Right lobe of liver (tissue), 6 donors: ENCODE measurements around the gene USH1C. TPM values are rescaled to one million over a fixed set of nuclear protein-coding genes. Genes with fewer than 3 reads are reported as not detected.

Experiments
- ATAC-seq, 4 donors: fragments of 200-7000 bp; cut with Tn5 transposase; one replicate each; pipeline ENCODE4 v1.9.1; 2020; ENCODE audit warnings: mild to moderate bottlenecking in 4 of 4, moderate library complexity in 4 of 4
- DNase-seq, 3 donors: peaks; one replicate each; pipeline ENCODE4 v3.0.0-alpha.2; 2020
- H3K27ac ChIP-seq, 3 donors: fragments of 200-600 bp; one replicate each; pipeline ENCODE4 v1.8.0; 2022
- H3K27me3 ChIP-seq, 2 donors: fragments of 200-600 bp; one replicate each; pipeline ENCODE4 v1.8.0; 2022
- H3K36me3 ChIP-seq, 4 donors: fragments of 200-600 bp; sonication (generic) in 1 of 4; one replicate each; pipeline versions ENCODE4 v1.5.1 to v1.8.0; 2017 to 2022; ENCODE audit warnings: control low read depth in 1 of 4
- H3K4me1 ChIP-seq, 4 donors: fragments of 200-600 bp; sonication (generic) in 1 of 4; one replicate each; pipeline versions ENCODE4 v1.5.1 to v1.8.0; 2017 to 2022; ENCODE audit warnings: control low read depth in 1 of 4
- H3K4me3 ChIP-seq, 3 donors: fragments of 200-600 bp; one replicate each; pipeline ENCODE4 v1.8.0; 2022
- H3K9me3 ChIP-seq, 4 donors: fragments of 200-600 bp; sonication (generic) in 1 of 4; one replicate each; pipeline versions ENCODE4 v1.5.1 to v1.8.0; 2017 to 2022; ENCODE audit warnings: control low read depth in 1 of 4
- CTCF ChIP-seq, 4 donors: fragments of 200-600 bp in 3 of 4; fragments of 450-650 bp in 1 of 4; IDR thresholded peaks; one replicate each; pipeline versions ENCODE4 v1.5.1 to v1.8.0; 2016 to 2022; ENCODE audit warnings: antibody characterized with exemption in 4 of 4, mild to moderate bottlenecking in 2 of 4
- POLR2A ChIP-seq: fragments of 450-650 bp; IDR thresholded peaks from one replicate; pipeline ENCODE4 v1.6.1; 2017; ENCODE audit warnings: antibody characterized with exemption, mild to moderate bottlenecking
- WGBS: methylation state at CpG from one replicate; pipeline ENCODE4 v1.1.6; 2018; ENCODE audit warnings: low coverage, low lambda C conversion rate; ENCODE audit not compliant: insufficient coverage; ENCODE audit errors: missing lambda C conversion rate; 5-methylcytosine and 5-hydroxymethylcytosine counted together
- intact Hi-C, 2 donors: fragments of 100-400 bp; cut with DNase I; formaldehyde crosslinking; loops; one replicate each; pipeline versions ENCODE4 v1.11.2 to v1.14.1; 2022
- total RNA-seq, 6 experiments: library from RNA; depleted of rRNA in 2 of 6; stranded (reverse); fragments of >200 nt in 2 of 6; fragmentation: NEBNext Ultra II Directional in 3 of 6; extraction: Animal tissue kit (Norgen Biotek cat#: 25700) in 3 of 6; gene quantifications; one replicate each; pipeline versions ENCODE4 v1.1.0 to v1.2.4, GENCODE V29; 2016 to 2023
- donor health status: DM: no; HTN: yes; CAD: no.
- donor health status: DM: no; HTN: no; CAD: no.
- donor health status: DM: no; HTN: no; CAD: no.
- donor health status: DM: no; HTN: yes; CAD: no.
- donor health status: DM: no; HTN: yes; CAD: no.

USH1C gene
- total RNA-seq, 6 experiments from 2014 or later = 0.15 to 1.2 (median 0.58) TPM

GRCh38 chr11:17524221-17524620 lies 20.0 kb downstream of the USH1C start:
- no peaks in the 10 kb centered on the region for H3K4me1 ChIP-seq
- H3K27ac ChIP-seq = no peak overlapping the region
- 93% methylated on average over 3 of the region's 9 CpGs for WGBS
- TF ChIP-seq CTCF (IDR thresholded peaks at IDR 0.05) (no peak), POLR2A (no peak)
- no peak for DNase-seq
- H3K9me3 ChIP-seq = no peaks in the 10 kb centered on the region
- intact Hi-C loops = no loop called here
- no peaks in the 10 kb centered on the region for H3K27me3 ChIP-seq
- no peak for ATAC-seq
- H3K36me3 ChIP-seq = no peaks in the 10 kb centered on the region
- H3K4me3 ChIP-seq = no peak overlapping the region

GRCh38 chr11:17522655-17523054 lies 21.6 kb downstream of the USH1C start:
- WGBS = 73% methylated on average over 4 of the region's 17 CpGs
- H3K4me3 ChIP-seq = no peak overlapping the region
- DNase-seq (no peak), ATAC-seq (no peak)
- no peaks in the 10 kb centered on the region for H3K27me3 ChIP-seq
- intact Hi-C loops = no loop called here
- H3K9me3 ChIP-seq = no peaks in the 10 kb centered on the region
- H3K36me3 ChIP-seq = no peaks in the 10 kb centered on the region
- no peak for TF ChIP-seq POLR2A
- no peak for TF ChIP-seq CTCF (IDR thresholded peaks at IDR 0.05)
- H3K27ac ChIP-seq = no peak overlapping the region
- no peaks in the 10 kb centered on the region for H3K4me1 ChIP-seq

GRCh38 chr11:17521106-17521900 lies 22.9 kb downstream of the USH1C start:
- TF ChIP-seq CTCF (IDR thresholded peaks at IDR 0.05) (no peak), POLR2A (no peak)
- no peaks in the 10 kb centered on the region for H3K9me3 ChIP-seq
- intact Hi-C loops = no loop called here
- no peak overlapping the region for H3K27ac ChIP-seq
- no peak overlapping the region for H3K4me3 ChIP-seq
- 78% methylated on average over 7 of the region's 11 CpGs for WGBS
- no peak for DNase-seq
- no peaks in the 10 kb centered on the region for H3K4me1 ChIP-seq
- ATAC-seq = no peak
- H3K27me3 ChIP-seq = no peaks in the 10 kb centered on the region
- H3K36me3 ChIP-seq = no peaks in the 10 kb centered on the region

- WGBS = 73% methylated on average over 6 of the region's 7 CpGs
Measured at GRCh38 chr11:17519061-17519885, 24.9 kb downstream of the USH1C start.

More at GRCh38 chr11:17519061-17519885, 24.9 kb downstream of the USH1C start:
- ATAC-seq (no peak), DNase-seq (no peak)
- TF ChIP-seq CTCF (IDR thresholded peaks at IDR 0.05) (no peak), POLR2A (no peak)
- intact Hi-C loops = no loop called here
- no peaks in the 10 kb centered on the region for H3K36me3 ChIP-seq
- no peaks in the 10 kb centered on the region for H3K9me3 ChIP-seq
- H3K4me3 ChIP-seq = no peak overlapping the region
- H3K27ac ChIP-seq = no peak overlapping the region
- no peaks in the 10 kb centered on the region for H3K27me3 ChIP-seq
- no peaks in the 10 kb centered on the region for H3K4me1 ChIP-seq
